Activated CD4-positive, alpha-beta T cell treated with anti-CD3 and anti-CD28 coated beads for 4 hours (primary cell): ENCODE data around the gene FAM200A.
A peak's percentile ranks its signal among the peaks of the same experiment; 100 is the strongest.

Experiments
- DNase-seq, 2 donors: peaks; one replicate each; pipeline ENCODE4 v3.0.0-alpha.2; 2020

The FAM200A gene

GRCh38 chr7:99499721-99500636, 51.9 kb downstream of the FAM200A start, which contains the start of gene ZNF394:
ZNF394 (minus strand) TSS chr7:99500281; CDS start chr7:99500093, 188 bp downstream.
- DNase-seq, result peak; percentile 88

GRCh38 chr7:99499371-99499720, 52.6 kb downstream of the FAM200A start:
- peak in 1 of 2 donors; percentile 6 for DNase-seq

DNA sequence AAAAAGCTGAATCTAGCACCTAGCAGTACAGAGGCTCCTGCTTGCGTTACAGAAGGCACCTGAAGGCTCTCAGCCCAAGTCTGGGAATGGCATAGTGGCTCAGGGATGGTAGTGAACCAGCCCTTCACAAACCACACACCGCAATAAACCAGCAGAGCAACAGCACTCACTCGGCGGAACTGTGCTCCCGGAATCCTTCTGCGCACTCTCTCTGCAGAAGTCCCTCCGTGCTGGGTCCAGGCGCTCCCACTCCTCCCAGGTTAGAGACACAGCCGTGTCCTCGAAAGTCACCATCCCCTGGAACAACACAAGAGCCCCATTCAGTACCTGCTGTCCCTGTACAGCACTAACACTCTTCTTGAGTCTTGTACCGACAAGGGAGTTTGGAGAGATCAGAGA, 53.4 kb downstream of the FAM200A start:
- DNase-seq, result no peak

GRCh38 chr7:99497766-99498545, 54.0 kb downstream of the FAM200A start:
- no peak for DNase-seq
